Fibroblast of skin of left biceps (primary cell): Measurements from ENCODE around the gene GZMM.

ENCODE experiments used
- DNase-seq, 2 experiments: peaks; one replicate each; pipeline ENCODE4 v3.0.0-alpha.2; 2013; ENCODE audit warnings: low read depth in 2 of 2

Gene GZMM

DNA sequence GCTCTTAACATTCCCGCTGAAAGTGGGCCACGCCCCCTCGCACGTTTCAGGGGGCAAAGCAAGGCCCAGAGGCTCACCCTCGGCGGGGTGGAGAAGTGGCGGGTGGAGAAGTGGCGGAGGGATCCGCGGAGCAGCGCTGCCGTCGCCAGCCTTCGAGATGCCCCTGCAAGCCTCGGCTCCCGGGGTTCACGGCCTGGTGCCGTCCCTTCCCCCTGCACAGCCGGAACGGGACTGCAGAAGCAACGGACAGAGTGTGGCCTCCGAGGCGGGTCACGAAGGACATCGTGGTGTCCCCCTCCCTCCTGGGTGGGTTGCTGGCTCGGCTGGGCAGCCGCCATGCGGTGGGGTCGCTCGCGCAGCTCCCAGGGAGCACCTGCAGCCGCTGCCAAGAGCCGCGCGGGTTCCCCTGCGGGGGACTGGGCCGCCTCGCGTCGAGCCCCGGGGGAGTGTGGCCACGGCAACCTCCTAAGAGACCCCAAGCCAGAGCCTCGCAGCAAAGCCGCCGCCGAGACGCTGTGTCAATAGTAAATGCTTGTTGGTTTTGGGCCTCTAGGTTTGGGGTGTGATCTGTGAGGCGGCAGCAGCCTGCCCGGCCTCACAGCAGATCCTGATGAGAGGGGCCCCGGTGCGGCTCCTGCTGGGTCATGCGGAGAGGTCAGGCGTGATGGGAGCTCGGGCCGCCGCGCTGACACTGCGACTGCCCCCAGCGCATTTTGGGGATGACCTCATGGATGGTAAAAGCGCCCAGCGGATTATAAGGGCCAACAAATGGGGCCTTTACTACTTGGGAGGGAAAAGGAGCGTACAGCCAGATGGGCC lies 31.1 kb upstream of the GZMM start:
- no peak for DNase-seq

DNA sequence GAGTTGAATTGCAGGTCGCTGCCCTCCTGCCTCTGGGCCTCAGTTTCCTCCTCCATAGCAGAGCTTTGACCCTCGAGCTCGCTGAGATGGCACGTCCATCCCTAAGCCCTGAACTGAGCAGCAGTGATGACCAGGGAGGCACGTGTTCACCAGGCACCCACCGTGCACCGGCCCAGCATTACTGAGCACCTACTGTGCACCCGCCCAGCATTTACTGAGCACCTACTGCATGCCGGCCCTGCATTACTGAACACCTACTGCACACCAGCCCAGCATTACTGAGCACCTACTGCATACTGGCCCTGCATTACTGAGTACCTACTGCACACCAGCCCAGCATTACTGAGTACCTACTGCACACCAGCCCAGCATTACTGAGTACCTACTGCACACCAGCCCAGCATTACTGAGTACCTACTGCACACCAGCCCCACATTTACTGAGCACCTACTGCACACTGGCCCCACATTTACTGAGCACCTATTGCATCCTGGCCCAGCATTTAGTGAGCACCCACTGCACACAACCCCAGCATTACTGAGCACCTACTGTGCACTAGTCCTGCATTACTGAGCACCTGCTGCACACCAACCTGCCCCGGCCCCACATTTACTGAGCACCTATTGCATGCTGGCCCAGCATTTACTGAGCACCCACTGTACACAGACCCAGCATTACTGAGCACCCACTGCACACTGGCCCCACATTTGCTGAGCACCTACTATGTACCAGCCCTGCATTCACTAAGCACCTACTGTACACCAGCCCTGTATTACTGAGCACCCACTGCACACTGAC lies 30.3 kb upstream of the GZMM start:
- DNase-seq, result no peak

- DNase-seq, result no peak
Measured at GRCh38 chr19:514166-514663, 29.6 kb upstream of the GZMM start.

GRCh38 chr19:517721-518597 lies 25.9 kb upstream of the GZMM start:
- peak; percentile 96 to 97 for DNase-seq

DNA sequence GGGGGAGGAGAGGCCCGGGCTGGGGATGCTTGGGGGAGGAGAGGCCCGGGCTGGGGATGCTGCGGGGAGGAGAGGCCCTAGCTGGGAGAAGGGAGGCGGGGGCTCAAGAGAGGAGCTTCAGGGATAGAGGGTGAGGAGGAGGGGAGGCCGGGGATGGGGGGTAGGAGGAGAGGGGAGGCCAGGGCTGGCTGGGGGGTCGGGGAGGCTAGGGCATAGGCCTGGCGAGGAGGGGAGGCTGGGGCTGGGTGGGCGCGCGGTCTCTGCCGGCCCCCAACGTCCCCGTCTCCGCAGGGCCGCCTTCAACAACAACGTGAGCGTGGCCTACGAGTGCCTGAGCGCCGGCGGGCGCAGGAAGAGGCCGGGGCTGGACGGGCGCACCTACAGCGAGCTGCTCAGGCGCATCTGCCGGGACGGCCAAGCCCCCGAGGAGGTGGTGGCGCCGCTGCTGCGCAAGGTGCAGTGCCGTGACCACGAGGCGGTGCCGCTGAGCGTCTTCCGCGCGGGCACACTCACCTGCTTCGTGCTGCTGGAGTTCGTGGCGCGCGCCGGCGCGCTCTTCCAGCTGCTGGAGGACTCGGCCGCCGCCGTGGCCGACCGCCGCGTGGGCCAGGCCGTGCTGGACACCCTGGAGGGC lies 25.1 kb upstream of the GZMM start:
- no peak for DNase-seq

- no peak for DNase-seq
Measured at GRCh38 chr19:519449-519865, 24.4 kb upstream of the GZMM start.

DNA sequence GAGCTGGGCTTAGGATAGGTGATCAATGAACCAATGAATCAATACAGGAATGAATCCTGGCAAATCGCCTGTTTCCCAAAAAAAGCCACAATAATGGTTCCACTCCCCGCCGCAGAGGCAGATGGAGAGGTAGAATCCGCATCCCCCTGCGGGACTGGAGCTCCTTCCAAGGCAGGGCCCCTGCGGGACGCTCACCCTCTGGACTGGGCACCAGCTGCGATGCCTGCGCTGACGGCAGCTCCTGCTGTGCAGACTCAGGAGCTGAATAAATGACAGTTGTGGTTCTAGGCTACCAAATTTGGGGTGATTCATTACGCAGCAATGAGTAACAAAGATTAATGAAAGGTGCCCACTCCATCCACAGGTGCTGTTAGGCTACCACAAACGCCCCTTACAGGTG lies 21.1 kb upstream of the GZMM start:
- no peak for DNase-seq

DNA sequence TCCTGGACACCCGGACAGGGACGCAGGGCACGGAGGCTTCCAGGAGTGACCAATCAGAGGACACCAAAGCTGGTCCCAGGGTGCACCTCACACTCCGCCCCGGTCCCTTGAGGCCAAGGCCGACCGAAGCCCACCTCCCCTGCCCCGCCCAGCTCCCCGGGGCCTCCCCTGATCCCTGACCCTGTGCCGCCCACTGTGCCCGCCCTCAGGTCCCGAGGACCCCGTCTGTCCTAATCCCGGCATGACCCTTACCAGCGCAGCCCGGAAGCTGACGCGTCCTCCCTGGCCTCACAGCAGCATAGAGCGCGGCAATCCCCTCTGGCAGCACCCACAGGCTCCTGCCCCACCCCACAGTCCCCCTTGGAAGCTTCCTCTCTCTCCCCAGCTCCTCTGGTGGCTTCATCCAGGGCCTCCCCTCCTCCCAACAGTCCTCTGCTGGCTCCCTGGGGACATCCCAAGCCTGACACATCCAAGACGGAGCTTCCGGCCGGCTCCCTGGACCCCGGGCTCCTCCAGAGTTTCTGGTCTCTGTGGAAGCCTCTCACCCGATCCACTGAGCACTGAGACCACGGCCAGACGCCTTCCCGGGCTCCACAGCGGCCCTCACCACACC lies 19.7 kb upstream of the GZMM start:
- no peak for DNase-seq

- no peak for DNase-seq
Measured at GRCh38 chr19:525029-525428, 18.8 kb upstream of the GZMM start.

DNA sequence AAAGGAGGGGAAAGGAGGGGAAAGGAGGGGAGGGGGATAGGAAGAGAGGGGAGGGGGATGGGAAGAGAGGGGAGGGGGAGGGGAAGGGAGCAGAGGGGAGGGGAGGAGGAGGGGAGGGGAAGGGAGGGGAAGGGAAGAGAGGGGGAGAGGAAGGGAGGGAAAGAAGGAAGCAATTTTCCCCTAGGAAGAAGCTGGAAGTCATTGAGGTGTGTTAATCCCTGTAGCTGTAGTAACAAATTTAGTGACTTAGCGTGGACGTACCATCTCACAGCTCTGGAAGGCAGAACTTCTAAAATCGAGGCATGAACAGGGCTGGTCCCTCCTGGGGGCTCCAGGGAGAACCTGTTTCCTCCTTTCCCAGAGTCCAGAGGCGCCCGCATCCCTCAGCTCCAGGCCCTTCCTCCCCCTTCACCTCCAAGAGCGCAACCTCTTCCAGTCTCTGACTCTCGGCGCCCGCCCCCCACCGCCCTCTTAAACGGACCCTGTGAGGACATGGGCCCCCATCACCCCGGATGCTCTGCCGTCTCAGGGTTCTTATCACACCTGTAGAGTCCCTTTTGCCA lies 17.9 kb upstream of the GZMM start:
- DNase-seq, result no peak

GRCh38 chr19:530134-531008 lies 13.5 kb upstream of the GZMM start:
- no peak for DNase-seq

DNA sequence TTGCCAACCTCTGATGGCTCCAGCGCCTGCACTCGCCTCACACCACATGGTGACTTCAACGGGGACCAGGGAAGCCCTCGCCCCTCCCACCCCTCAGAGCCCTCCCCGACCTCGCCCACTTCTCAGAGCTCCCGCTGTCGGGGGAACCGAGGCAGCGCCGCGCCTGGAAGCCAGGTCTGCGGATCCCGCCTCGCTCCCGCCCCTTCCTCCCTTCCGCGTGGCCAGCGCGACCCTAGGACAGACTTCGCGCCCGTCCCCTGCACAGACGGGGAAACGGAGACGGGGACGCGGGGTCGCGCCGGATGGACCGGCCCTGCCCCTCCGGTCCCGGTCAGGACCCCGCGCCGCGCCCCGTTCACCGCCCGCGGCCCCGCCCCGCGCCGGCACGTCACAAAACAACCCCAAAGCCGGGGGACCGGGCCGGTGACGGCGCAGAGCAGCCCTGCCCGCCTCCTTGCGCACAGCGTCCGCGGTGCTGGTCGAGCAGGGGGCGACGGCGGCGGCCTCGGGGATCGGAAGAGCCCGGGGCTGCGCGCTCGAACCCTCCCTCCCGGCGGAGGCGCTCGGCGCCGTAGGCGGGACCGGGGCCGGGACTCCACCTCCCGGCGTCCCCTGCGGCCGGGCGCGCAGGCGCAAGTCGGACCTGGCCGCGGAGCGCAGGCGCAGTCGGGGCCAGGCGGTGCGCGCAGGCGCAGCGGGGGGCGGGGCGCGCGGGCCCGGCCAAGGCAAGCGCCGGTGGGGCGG lies 12.7 kb upstream of the GZMM start:
- DNase-seq, result peak; percentile 55 to 56

- DNase-seq, result no peak
Measured at GRCh38 chr19:531753-532560, 11.9 kb upstream of the GZMM start, which contains the start of gene CDC34. TSS of gene CDC34 (plus strand) at chr19:531760. CDS start at chr19:531932, 172 bp downstream.

DNA sequence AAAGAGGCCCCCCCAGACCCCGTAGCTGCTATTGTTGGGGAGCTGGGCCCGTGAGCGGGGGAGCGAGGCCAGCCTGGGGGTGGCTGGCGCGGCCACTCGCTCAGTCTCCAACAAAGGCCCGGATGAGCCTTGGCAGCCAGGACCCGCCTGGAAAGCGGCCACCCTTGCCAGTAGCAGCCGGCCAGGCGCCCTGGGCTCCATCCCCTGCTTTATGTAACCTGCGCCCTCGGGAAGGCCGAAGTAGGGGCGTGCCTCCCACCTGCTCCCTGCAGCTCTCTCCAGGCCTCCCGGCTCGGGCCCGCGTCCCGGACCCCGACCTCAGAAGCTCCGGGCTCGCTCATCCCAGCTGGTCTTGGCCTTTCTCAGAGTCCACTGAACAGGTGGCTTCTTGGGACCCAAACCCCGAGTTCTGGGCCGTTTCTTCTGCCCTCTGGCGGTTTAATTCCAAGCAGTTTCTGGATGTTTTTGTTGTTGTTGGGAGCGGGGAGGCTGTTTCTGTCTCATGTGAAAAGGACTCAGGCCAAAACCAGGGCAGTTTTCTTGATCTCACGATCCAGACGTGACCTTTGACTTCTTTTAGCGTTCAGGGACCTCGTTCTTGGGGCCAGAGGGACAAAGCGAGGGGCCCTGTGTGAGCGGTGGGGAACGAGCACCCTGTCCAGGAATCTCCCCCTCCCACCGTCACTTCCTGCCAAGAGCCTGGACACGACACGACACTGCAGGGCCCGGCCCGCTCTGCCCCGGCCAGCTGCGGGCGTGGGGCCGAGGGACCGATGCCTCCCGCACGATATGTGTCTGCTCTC lies 11.1 kb upstream of the GZMM start:
- DNase-seq, result peak in 1 of 2 experiments; percentile 22

DNA sequence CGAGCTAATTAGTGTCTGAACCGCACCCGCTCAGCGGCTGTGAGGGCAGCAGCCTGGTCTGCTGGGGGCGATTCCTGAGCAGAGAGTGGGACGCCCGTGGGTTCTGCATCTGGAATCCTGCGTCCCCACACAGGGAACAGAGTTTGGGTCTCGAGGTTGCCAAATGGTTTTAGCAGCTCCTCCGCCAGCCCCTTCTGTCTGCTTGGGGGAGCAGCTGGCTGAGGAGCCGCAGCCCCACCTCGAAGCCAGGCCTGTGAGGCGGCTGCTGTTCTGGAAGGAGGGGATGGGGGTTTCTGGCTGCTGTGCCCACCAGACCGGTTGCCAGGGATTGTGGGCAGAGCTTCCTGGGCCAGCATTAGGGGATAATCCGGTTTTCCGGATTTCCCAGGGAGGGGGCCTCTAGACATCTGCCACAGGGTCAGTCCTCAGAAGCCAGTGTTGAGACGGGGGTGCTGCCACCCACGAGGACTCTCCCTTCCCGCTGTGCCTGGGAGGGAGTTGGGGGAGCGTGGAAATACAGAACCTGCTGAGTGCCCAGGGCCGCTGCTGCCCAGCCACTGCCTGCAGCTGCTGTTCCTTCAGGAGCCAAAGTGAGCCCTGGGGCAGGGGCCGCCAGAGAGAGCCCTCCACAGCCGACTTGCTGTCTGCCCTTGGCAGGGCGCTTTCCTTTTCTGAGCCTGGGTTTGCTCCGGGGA lies 10.3 kb upstream of the GZMM start:
- no peak for DNase-seq

GRCh38 chr19:534088-534487 lies 9.8 kb upstream of the GZMM start:
- no peak for DNase-seq
